COLO668 (cell line): ENCODE results near the gene HS3ST2.

Experiments
- DNase-seq: peaks from one replicate; lab custom pipeline; 2025; ENCODE audit not compliant: unreplicated experiment; lab: John Stamatoyannopoulos, UW

Gene HS3ST2

DNA sequence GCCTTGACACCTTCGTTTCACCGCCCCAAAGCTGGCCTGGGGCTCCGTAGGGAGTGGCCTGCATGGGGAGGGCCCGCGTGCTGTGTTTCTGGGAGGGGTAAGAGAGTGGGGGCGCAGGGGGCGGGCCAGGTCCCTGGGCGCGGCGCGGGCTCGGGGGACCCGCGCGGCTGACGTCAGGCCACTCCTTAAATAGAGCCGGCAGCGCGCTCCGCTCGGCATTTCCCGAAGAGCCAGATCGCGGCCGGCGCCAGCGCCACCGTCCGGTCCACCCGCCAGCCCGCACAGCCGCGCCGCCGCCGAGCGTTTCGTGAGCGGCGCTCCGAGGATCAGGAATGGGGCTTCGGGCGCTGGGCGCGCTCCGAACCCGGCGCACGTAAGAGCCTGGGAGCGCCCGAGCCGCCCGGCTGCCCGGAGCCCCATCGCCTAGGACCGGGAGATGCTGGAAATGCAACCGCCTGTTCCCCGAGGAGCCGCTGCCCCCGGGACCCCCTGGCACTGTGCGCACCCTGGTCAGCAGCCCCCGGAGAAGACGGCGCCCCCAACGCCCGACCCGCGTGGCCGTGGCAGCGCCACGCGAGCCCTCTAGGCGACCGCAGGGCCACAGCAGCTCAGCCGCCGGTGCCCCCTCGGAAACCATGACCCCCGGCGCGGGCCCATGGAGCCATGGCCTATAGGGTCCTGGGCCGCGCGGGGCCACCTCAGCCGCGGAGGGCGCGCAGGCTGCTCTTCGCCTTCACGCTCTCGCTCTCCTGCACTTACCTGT lies at the start of gene HS3ST2:
Gene HS3ST2, plus strand, starts transcription at position 215 of the 763 bp plus-strand sequence. Its CDS starts 449 bp downstream, at position 664.
- peak; percentile 87 for DNase-seq

DNA sequence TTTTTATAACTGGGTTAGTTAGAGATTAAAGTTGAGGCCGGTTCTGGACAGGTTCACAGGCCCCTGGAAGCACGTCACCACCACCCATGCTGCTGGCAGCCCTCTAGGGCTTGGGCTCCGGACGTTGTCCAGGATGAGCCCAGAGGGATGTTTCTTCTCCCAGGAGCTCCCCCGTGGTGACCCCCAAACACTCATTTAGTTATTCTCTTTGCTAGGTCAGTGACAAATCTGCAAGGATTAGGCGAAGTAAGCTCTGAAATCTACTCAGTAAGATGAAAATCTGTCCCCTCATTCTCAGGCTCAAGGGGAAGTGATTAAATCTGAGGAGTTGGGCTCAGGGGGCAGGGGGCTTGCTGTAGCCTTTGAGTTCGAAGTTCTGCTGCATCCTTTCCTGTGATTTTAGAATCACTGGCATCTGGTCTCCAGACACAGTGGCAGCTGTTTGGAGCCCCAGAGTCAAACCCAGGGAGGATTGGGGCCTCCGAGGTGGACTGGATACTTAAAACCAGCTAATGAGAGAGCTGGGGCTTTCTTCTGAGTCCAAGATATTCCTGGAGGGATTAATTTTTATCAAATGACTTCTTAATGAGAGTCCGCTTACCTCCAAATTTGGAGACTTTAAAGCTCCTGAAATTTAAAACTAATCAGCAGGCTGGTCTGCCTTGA lies 49.2 kb upstream of the HS3ST2 start:
- DNase-seq = no peak

DNA sequence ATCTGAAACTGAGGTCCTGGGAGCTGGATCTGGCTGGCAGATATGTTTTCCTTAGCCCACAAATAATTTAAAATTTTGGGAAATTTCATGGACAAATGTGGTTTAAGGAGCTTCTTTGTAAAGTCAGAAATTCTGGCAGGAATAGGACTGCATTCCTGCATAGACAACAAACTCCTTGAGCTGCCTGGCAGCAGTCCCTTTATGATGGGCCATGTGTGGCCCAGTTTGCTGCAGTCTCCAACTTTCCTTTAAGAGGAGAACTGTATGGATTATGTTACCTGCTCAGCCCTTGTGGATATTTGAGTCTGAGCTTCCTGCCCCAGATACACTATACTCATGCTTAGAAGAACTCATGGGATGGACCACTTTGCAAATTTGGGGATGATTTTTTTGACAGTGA lies 48.5 kb upstream of the HS3ST2 start:
- DNase-seq = no peak

DNA sequence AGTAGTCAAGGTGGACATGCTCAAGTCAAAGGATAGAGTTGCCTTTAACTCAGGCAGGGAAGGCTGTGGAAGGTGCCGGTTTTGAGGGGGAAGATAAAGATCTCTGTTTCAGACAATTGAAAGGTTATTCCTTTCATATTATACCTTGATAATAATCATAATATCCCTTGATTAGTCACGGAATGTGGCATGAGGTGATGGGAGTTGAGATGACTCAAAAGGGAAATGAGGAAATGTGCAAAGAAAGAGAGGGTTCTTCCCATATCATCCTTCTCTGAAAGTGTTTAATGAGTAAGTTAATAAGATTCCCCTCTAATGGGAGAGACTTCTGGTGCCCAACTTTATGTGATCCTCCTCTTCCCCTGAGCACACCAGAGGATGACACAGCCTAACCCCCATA lies 43.1 kb upstream of the HS3ST2 start:
- DNase-seq = no peak

DNA sequence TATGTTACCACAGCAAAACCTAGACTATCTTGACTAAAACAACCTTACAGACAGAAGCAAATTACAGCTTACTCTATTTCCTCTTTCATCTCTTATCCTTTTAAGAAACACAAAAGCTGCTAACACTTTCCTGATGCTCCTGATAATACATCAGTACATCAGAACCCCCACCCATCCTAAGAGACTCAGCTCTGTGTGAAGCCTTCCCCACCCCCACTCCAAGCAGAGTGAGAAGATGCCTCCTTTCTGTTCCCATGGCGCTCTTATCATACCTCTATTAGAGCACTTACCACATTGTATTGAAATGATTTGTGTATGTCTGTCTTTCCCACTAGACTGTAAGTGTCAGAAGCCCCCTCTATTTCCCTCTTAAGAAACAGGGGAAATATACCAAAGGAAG lies 42.4 kb upstream of the HS3ST2 start:
- DNase-seq = no peak

DNA sequence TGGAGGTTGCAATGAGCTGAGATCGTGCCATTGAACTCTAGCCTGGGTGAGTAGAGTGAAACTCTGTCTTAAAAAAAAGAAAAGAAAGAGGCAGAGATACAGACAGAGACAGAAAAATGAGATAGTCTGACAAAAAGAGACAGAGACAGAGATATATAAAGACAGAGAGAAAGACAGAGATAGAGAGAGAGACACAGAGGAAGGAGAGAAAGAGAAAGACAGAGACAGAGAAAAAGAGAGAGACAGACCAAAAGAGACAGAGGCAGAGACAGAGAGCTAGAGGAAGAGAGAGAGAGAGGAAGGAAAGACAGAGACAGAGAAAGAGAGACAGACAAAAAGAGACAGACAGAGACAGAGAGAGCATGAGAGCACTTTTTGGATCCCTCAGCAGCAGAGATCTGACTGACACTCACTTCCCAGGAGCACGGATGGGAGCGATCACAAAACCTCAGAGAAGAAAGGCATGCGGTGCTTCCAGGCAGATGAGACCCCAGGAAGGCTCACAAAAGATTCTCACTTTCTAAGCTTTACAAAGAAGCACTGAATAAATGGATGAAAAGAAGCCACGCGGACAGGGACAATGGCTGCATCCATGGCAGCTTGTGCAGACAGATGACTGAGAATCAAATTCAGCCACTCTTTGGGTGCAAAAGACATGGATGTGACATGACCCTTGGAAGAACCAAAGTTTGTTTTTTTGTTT lies 38.6 kb upstream of the HS3ST2 start:
- DNase-seq = no peak

DNA sequence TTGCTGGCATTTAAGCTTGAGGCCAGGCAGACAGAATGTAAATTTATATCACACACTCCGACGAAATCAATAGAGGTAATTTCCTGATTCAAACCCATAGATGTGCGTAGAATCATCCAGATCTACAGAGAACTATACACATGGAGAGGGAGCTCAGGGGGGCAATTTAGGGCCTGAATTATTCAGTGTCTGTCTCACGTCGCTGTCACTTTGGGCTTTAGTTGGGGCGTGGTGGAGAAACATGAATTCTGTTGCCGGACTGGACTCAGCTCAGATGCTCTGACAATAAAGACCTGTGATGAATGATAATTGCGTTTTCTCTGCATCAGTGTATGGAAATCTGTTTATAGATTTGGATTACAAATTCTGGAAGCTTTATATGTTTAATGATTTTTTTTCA lies 32.5 kb upstream of the HS3ST2 start:
- DNase-seq = no peak

DNA sequence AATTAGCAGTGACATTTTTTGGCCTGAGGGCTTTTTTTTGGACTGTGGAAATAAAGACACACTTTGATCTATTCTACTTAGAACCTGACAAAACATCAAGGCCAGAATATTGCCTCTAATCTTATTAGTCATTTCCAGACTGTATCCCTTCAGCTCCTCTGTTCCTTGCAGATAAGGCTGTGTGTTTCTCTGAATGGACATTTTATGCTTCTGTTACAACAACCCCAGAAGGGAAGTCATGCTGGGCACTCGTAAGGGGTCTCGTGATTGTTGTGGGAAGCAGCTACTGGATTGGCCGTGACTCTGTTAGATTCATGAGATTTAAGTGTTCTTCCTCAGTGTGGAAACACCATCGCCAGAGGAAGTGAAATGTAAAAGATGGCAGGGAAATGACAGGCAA lies 31.6 kb upstream of the HS3ST2 start:
- no peak for DNase-seq

DNA sequence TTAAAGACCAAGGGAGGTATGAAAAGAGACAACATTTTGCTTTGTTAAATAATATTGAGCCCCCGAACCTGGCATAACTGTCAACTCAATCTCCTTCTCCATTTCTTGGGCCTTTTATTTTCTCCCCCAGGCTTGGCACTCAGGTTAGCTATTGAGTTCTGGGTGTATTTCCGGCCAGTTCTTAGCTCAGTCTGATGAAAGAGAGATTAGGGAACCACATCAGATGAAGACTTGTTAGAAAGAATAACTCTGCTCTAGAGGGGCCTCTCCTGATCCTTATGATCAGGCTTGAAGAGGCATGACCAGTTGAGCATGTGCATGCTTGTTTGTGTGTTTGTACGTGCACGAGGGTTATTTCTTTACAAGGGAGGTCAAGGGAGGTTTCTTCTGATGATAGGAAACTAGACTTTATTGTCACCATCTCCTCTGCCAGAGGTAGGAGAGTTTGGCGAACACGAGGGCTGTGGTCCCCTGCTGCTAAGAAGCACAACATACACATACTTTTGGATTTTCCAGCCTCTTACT lies 29.2 kb upstream of the HS3ST2 start:
- no peak for DNase-seq

DNA sequence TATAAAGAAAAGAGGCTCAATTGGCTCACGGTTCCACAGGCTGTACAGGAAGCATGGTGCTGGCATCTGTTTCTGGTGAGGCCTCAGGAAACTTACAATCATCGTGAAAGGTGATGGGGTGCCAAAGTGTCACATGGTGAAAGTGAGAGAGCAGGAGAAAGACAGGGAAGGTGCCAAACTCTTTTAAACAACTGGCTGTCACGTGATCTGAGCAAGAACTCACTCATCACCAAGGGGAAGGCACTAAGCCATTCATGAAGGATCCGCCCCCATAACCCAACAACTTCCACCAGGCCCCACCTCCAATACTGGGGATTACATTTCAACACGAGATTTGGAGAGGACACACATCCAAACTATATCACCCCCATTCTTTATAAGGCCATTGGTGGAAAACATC lies 28.4 kb upstream of the HS3ST2 start:
- no peak for DNase-seq

DNA sequence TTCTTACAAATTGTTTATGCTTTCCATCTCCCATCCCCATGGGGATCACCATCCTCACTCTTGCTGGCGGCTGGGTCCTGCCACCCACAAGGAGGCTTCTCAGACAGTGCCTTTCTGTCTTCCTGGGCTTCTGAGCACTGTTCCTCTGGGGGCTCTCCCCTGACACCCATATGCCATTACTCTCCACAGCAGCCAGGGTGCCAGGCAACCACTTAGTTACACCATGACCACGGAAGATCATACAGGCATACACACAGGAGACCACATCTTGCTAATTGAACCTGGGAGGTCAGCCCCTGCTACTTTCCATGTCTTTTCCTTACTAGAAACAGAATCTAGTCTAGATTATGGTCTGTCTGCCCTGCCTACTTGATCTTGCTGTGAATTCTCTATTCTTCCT lies 27.7 kb upstream of the HS3ST2 start:
- DNase-seq = no peak

DNA sequence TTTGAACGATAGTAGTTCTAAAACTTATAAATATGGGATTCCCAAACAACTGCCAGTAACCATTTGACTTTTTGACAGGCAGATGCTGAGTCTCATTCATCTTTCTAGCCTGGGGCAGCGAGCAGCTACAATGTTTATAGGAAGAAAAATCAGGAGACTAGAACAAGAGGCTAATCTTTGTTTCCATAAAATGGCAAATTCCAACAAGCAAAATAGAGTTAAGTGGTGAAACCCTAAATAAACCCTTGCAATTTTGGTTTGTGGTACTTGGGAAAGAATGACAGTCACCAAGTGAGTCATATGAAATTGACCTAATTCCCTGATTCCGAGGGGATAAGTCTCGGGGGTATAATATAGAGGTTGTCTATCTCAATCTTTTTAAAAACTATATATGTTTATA lies 27.3 kb upstream of the HS3ST2 start:
- no peak for DNase-seq

DNA sequence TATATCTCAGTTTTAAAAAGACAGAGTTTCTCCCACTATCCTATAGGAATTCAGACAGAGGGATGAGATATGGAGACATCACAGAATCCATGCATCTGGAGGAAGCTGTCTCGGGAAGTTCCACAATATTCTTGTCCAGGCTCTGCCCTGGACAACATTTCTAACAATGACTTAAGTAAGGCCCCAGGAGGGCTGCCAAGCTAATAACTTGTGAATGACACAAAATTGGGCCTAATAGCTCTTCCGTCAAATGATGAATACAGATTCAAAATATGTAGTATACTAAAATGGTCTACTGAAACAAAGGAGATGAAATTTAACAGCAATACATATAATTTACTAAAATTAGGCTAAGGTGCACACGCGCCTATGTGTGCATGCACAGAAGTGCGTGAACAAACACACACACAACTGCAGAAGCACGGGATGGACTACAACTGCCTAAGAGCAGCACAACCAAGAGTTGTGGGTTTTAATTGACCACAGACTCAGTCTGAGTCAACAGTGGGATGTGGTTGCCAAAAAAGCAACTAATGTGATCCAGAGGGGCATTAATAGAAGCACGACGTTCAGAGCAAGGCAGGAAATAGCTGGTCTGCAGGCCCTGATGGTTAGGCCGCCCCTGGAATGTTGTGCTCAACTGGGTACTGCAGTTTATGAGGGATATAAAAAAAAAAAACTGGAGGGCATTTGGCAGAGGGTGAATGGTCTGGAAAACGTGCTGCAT lies 26.3 kb upstream of the HS3ST2 start:
- no peak for DNase-seq

DNA sequence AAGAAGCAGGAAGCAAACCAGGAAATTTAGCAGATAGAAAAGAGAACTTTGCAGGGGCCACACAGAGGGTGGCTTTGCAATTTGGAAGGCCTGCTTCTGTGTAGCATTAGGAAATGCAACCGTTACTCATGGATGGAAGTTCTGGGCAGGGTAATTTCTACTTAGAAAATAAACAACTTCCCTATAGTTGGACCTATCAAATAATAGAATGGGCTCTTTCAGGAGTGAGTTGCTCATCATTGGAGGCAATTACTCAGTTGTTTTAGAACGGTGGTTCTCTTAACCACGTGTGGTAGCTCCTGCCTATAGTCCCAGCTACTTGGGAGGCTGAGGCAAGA lies 25.8 kb upstream of the HS3ST2 start:
- DNase-seq = no peak

DNA sequence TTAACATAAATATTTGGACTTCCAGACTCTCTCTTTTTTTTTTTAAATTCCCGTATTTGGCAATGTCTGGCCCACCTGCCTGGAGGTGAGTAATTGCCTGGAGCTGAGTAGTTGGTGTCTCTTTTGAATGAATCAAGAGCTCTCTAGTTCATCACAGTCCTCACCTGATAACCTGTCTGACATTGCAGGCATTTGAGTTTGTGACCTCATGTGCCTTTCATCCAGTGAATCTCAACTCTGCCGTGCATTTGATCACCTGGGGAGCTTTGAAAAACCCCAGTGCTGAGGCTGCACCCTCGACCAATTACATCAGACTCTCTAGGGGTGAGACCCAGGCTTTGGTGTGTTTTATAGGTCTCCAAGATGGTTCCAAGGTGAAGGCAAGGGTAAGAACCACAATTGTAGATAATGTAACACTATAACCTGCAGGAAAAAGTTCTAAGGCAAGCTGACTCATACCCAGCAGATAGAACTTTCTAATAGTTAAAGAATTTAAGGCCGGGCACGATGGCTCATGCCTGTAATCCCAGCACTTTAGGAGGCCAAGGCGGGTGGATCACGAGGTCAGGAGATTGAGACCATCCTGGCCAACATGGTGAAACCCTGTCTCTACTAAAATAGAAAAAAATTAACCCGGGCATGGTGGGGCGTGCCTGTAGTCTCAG lies 24.5 kb upstream of the HS3ST2 start:
- DNase-seq = no peak

DNA sequence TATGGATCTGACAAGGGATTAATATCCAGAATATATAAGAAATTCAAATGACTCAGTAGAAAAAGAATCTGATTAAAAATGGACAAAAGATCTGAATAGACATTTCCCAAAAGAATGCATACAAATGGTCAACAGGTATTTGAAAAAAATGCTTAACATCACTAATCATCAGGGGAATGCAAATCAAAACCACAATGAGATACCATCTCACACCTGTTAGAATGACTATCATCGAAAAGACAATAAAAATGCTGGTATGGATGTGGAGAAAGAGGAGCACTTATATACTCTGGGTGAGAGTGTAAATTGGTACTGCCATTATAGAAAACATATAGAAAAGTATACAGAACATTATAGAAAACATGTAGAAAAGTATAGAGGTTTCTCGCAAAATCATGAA lies 16.4 kb upstream of the HS3ST2 start:
- DNase-seq = no peak

DNA sequence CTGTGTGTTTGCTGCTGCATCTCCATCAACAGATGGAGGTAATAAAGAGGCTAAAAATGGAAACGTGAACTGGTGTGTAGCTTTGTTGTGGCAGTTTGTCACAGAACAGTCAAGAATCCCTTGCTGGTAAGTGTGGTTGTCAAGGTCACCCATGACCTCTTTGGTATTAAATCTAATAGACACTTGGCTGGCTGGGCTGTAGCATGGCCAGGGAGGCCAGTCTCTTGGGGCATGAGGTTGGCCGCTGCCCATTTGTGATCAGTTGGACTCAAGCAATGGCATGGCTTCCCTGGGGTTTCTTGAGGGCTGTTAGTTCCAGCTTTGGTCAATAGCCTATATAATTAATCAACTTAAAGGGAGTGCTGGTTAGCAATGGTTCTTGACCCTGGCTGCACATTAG lies 14.8 kb upstream of the HS3ST2 start:
- DNase-seq = no peak

DNA sequence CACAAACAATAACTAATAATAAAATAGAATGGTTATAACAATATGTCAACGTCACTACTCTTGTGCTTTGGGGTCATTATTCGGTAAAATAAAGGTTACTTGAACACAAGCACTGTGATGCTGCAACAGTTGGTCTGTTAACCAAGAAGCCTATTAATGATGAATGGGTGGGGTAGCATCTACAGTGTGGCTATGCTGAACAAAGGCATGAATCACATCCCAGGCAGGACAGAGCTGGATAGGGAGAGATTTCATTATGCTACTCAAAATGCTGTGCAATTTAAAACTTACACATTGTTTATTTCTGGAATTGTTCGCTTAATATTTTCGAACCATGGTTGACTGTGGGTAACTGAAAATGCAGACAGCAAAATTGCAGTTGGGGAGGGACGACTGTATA lies 9.1 kb upstream of the HS3ST2 start:
- DNase-seq = no peak

DNA sequence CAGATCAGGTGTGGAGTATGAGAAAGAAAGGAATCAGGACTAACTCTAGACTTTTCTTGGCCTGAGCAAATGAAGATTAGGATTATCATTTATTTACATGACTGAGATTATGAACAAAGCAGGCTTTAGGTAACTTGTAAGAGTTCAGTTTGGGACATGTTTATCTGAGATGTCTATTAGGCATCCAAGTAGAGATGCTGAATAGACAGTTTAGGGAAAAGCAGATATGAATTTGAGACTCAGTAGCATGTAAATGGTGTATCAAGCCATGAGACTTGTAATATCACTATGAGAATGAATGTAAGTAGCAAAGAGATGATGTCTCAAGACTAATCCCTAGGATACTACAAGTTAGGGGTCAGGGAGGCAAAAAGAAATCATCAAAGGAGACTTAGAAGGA lies 8.6 kb upstream of the HS3ST2 start:
- DNase-seq = no peak

DNA sequence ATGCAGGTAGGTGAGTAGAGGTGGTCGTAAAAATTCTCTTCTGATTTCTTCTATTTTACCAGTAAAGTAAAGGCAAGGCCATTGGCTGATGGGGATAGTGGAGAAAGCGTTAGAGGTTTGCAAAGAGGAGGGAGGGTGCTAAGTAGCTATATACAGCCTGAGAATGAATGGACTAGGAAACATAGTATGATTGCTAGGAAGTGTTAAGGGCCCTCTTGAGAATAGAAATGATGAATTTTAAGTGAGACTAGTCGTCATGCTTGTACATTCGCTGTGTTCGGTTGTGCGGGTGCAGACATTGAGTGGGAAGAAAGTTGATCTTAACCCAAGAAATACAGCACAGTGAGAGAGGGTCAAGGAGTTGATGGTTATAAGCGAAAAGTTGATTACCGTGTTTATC lies 7.2 kb upstream of the HS3ST2 start:
- no peak for DNase-seq

DNA sequence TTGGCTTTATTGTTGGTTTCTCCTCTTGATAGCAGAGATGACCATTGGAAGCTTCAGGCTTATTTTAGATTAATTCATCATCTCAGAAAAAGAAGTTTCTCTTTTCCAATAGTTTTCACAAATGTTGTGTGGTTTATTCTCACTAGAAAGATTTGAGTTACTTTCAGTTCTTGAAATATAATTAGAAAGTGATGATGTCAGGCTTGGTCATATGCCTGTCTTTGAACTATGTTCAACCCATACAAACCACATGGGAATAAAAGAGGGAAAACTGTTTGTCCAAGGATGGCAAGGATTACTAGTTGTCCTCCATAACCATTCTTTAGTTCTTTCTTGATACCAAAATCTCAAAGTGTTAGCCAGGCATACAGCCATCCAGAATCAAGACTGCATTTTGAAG lies 3.7 kb upstream of the HS3ST2 start:
- no peak for DNase-seq
